Small intestine (tissue), 7 donors: Measurements from ENCODE around the gene PITPNM3. TPM values are rescaled to one million over a fixed set of nuclear protein-coding genes. Genes with fewer than 3 reads are reported as not detected.

Experiments used
- DNase-seq, 2 donors: peaks; one replicate each; pipeline versions ENCODE4 v3.0.0 to v3.0.0-alpha.2; 2013
- FAIRE-seq: peaks from 2 replicates; lab custom pipeline; 2012; peaks lifted over from hg19 to GRCh38; lab: Jason Lieb, UNC
- H3K27ac ChIP-seq, 3 donors: one replicate each; pipeline ENCODE4 v1.5.1; 2013; ENCODE audit warnings: low read length in 2 of 3, mild to moderate bottlenecking in 2 of 3, control low read depth in 1 of 3, inconsistent platforms in 1 of 3, low read depth in 1 of 3, moderate library complexity in 1 of 3
- H3K27me3 ChIP-seq, 3 donors: one replicate each; pipeline ENCODE4 v1.6.1; 2013; ENCODE audit warnings: low read length in 3 of 3, inconsistent platforms in 1 of 3; ENCODE audit not compliant: control insufficient read depth in 3 of 3, insufficient read depth in 3 of 3
- H3K36me3 ChIP-seq, 3 donors: one replicate each; pipeline ENCODE4 v1.6.1; 2013; ENCODE audit warnings: low read length in 3 of 3, inconsistent platforms in 1 of 3, low read depth in 1 of 3, mild to moderate bottlenecking in 1 of 3, moderate library complexity in 1 of 3; ENCODE audit not compliant: control insufficient read depth in 3 of 3, insufficient read depth in 2 of 3
- H3K4me1 ChIP-seq, 3 donors: one replicate each; pipeline ENCODE4 v1.6.1; 2013; ENCODE audit warnings: low read length in 2 of 3, inconsistent platforms in 1 of 3, low read depth in 1 of 3, mild to moderate bottlenecking in 1 of 3, moderate library complexity in 1 of 3; ENCODE audit not compliant: control insufficient read depth in 3 of 3, insufficient read depth in 2 of 3
- H3K4me3 ChIP-seq, 3 donors: one replicate each; pipeline ENCODE4 v1.5.1; 2013; ENCODE audit warnings: low read length in 3 of 3, control low read depth in 1 of 3, inconsistent platforms in 1 of 3, low read depth in 1 of 3, mild to moderate bottlenecking in 1 of 3, moderate library complexity in 1 of 3
- H3K9me3 ChIP-seq, 2 donors: one replicate each; pipeline ENCODE4 v1.6.1; 2013; ENCODE audit warnings: low read depth in 1 of 2, low read length in 1 of 2; ENCODE audit not compliant: control insufficient read depth in 2 of 2, insufficient read depth in 1 of 2
- WGBS, 3 donors: extraction: QIAGEN DNeasy Blood & Tissue Kit; methylation state at CpG; one replicate each; pipeline ENCODE4 v1.1.7; 2013; 5-methylcytosine and 5-hydroxymethylcytosine counted together
- polyA plus RNA-seq, 4 donors: library from polyadenylated mRNA; stranded (reverse) in 3 of 4; unstranded in 1 of 4; fragments of 200-250 nt in 3 of 4; fragments of 120-200 nt in 1 of 4; gene quantifications; one replicate each; pipeline versions ENCODE4 v1.2.1 to v1.2.3, GENCODE V29; 2013
- donor health status: healthy with polysubstance abuse.
- donor health status: control.
- donor health status: control.
- donor health status: Bipolar disorder and iron deficiency.
- donor health status: healthy.

PITPNM3 gene
- polyA plus RNA-seq, 4 donors, result 0.22 to 1.7 (median 0.70) TPM

DNA sequence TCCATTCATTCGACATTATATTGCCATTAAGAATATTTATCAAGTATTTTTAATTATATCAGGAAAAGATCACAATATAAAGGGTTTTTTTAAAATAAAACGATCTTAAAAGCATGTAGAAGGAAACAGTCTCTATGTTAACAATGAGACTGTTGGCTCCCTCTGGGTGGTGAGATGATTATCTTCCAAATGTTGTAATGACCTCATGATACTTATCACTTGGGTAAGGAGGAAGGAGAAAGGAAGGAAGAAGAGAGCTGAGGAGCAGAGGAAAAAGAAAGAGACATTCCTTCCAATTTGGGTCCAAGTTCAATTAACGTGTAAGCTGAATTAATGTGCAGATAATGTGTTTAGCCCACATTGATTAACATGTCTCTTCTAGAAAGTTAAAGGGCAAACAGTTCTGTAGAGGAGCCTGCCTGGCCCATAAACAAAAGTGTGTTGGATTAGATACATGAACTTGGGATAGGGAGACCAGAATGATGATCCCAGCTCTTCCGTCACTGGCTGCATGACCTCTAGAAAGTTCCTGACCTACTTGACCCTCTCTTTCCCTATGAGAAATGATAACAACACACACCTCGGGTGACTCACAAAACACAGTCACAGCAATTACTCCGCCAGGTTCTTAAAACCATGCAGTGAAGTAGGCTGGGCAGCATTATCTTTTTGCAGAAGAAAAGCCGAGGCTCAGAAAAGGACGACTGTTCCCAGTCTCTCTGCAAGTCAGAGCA, 80.1 kb downstream of the PITPNM3 start:
- H3K9me3 ChIP-seq, result no peaks in the 10 kb centered on the region
- H3K36me3 ChIP-seq, result no peaks in the 10 kb centered on the region
- H3K27me3 ChIP-seq, result no peaks in the 10 kb centered on the region
- FAIRE-seq (no peak), DNase-seq (no peak)
- H3K4me1 ChIP-seq, result peaks cover 0 to 4% (median 0%) of the 10 kb centered on the region in 3 donors
- no peak overlapping the region for H3K27ac ChIP-seq
- H3K4me3 ChIP-seq, result no peak overlapping the region
- WGBS, 3 donors, result 56 to 65% (median 64%) methylated on average over 8 of the region's 8 CpGs

DNA sequence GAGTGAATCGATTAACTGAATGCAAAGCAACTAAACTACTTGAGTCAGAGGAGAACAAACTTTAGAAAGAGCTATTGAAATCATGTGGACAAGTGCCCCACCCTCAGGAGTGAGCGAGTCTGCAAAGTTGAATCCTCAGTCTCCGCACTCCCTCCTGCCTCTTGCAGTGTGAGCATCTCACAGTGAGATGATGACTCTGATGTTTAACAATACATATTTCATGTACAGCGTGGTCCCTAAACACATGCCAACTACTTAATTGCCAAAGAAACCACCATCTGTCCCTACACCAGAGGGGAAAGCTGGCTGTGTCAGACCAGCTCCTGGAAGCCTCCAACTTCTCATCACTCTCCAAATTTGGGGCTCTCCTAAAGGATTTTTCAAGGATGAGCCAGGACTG, 80.9 kb downstream of the PITPNM3 start:
- Histone ChIP-seq H3K27ac (no peak overlapping the region), H3K4me3 (no peak overlapping the region), H3K36me3 (no peaks in the 10 kb centered on the region), H3K9me3 (no peaks in the 10 kb centered on the region), H3K4me1 (peaks cover 0 to 4% (median 0%) of the 10 kb centered on the region in 3 donors), H3K27me3 (no peaks in the 10 kb centered on the region)
- WGBS, 3 donors, result 69 to 81% (median 75%) methylated on average over 4 of the region's 4 CpGs
- FAIRE-seq (no peak), DNase-seq (no peak)

DNA sequence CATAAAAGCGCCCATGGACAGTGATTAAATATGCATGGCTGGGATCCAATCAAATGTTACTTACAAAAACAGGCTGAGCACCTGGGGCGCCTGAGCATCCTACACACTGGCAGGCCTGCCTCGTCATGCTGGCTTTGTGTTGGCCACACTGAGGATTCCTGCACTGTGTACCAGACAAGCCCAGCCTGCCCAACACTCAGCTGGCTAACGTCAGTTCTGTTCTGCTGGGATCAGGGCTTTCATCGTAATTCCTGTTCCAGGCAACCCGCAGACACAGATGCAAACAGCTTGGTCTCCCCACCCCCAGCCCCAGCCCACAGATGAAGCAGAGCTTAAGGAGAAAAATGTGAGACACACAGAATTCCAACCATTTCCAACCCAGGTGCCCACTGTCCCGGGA, 81.4 kb downstream of the PITPNM3 start:
- Histone ChIP-seq H3K9me3 (no peaks in the 10 kb centered on the region), H3K4me3 (no peak overlapping the region), H3K4me1 (peaks cover 0 to 4% (median 0%) of the 10 kb centered on the region in 3 donors), H3K27me3 (no peaks in the 10 kb centered on the region), H3K27ac (no peak overlapping the region), H3K36me3 (no peaks in the 10 kb centered on the region)
- FAIRE-seq (no peak), DNase-seq (no peak)
- 64 to 84% (median 81%) methylated on average over 7 of the region's 7 CpGs for WGBS, 3 donors

DNA sequence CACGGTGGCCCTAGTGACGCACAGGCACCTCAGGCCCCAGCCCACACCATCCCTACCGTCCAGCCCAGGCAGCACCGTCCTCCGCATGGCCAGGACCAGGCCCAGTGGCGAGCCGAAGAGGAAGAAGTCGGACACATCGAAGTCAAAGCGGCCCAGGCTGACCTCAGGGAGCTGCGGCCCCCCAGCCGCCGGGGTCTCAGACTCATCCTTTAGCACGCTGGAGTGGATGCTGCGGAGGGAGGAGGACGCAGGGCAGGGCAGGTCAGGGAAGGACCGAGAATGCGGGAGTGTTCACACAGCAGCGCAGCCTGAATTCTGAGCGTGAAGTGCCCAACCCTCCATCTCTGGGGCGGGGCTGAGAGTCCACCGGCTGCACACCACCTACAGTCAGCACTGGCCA, 82.0 kb downstream of the PITPNM3 start:
- Histone ChIP-seq H3K9me3 (no peaks in the 10 kb centered on the region), H3K36me3 (no peaks in the 10 kb centered on the region), H3K27me3 (no peaks in the 10 kb centered on the region), H3K4me1 (peaks cover 0 to 4% (median 0%) of the 10 kb centered on the region in 3 donors), H3K27ac (no peak overlapping the region), H3K4me3 (no peak overlapping the region)
- WGBS, 3 donors, result 88 to 92% (median 90%) methylated on average over 22 of the region's 22 CpGs
- FAIRE-seq (no peak), DNase-seq (no peak)

DNA sequence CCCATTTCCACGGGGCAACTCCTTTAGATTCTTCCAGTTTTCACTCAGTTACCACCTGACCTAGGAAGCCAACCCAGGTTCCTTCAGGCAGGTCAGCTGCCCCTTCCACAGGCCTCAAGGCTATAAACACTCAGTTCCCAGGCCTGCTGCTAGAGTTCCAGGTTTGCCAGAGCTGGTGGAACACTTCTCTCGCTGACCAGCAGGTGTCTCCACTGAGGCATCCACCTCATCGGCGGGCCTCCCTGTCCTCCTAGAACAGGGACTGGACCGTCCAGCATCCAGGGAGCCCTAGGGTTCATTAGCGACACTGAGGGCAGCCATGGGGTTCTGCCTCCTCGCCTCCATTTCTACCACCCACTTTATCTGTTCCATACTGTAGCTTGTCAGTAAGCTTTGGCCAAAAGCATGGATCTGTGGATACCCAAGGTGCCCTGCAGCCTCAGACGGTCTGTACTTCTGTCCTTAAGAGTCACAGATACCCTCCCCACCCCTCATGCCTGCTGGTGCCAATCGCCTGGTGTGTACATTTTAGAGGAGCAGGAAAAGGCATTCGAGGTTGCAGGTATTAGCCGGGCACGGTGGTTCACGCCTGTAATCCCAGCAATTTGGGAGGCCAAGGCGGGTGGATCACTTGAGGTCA, 83.1 kb downstream of the PITPNM3 start:
- 44 to 47% (median 45%) methylated on average over 14 of the region's 14 CpGs for WGBS, 3 donors
- Histone ChIP-seq H3K4me1 (peaks cover 0 to 4% (median 0%) of the 10 kb centered on the region in 3 donors), H3K27ac (no peak overlapping the region), H3K4me3 (no peak overlapping the region), H3K9me3 (no peaks in the 10 kb centered on the region), H3K36me3 (no peaks in the 10 kb centered on the region), H3K27me3 (no peaks in the 10 kb centered on the region)
- DNase-seq (peak; percentile 70 to 89), FAIRE-seq (no peak)

DNA sequence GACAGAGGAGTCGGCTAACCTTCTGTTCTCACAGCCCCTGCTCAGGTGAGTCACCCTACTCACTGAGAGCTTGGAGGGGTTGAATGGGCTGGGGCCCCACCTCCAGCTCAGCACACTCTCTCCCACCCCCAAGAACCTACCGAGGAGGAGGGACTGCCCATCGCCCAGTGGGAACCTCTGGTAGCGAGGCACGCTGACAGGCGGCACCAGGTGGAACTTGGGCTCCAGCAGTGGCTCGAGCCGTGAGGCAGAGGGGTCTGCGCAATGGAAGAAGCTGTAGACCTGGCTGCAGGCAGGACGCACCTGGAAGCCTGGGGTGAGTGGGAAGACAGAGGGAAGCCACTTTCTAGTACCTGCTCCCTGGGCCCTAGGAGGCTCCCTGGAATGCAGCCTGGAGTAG, 83.8 kb downstream of the PITPNM3 start:
- Histone ChIP-seq H3K27me3 (no peaks in the 10 kb centered on the region), H3K4me1 (peaks cover 0 to 4% (median 0%) of the 10 kb centered on the region in 3 donors), H3K4me3 (no peak overlapping the region), H3K27ac (no peak overlapping the region), H3K36me3 (no peaks in the 10 kb centered on the region), H3K9me3 (no peaks in the 10 kb centered on the region)
- no peak for FAIRE-seq
- WGBS, 3 donors, result 88 to 94% (median 93%) methylated on average over 10 of the region's 10 CpGs
- no peak for DNase-seq

DNA sequence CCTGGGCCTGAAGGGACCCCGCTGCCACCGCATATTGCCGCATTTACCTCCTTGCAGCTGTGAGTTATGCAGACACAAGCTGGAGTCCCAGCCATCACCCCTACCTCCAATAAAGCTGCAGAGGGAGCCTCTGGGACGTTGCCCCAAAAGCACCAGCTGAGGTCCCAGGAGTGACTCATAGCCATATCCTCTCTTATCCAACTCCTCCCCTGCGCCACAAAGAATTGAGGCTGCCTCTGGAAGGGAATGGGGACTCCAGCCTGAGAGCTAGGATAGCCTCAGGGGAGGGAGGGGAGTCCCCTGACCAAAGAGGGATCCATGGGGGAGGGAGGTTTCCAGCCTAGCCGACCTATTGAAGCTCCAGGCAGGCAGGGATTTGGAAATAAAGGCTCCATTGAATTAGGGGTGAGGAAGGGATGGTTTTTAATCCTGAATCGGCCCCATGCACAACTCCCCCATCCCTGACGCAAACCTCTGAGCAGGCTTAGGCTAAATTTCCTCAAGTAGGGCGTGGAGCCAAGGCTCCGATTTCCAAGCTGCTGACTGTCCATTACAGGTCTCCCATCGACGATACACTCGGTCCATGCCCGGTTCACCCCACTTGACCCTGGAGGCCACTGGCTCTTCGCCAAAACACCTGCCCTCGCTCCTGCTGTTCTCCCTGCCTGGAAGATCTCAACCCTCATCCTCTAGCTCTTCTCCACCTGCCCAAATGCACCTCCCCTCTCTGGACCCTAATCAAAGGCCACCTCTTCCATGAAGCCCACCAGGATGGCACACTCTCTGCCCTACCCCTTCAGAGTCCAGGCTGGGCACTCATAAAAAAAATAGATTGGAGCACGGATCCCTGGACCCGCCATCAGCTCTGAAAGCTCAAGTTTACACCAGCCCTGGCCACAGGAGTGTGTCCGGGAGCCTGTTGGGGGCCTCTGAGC, 84.6 kb downstream of the PITPNM3 start:
- no peak for FAIRE-seq
- 69 to 74% (median 70%) methylated on average over 19 of the region's 19 CpGs for WGBS, 3 donors
- H3K9me3 ChIP-seq, result peaks cover 0 to 3% of the 10 kb centered on the region in 2 donors

More for the DNA sequence above, 84.6 kb downstream of the PITPNM3 start:
- Histone ChIP-seq H3K4me1 (peaks cover 0 to 4% (median 0%) of the 10 kb centered on the region in 3 donors), H3K36me3 (no peaks in the 10 kb centered on the region), H3K27ac (no peak overlapping the region), H3K27me3 (no peaks in the 10 kb centered on the region), H3K4me3 (no peak overlapping the region)
- no peak for DNase-seq
